K562 (cell line): Measurements from ENCODE around the gene PRKAG1. TPM values are rescaled to one million over a fixed set of nuclear protein-coding genes. Genes with fewer than 3 reads are reported as not detected.

Experiments
- ARNT ChIP-seq, 2 experiments: fragments of 450-650 bp; IDR thresholded peaks; 2 replicates each; pipeline ENCODE4 v1.6.1; 2016; ENCODE audit warnings: mild to moderate bottlenecking in 1 of 2
- BACH1 ChIP-seq: fragments of 200-800 bp; sonication (Bioruptor generic); IDR thresholded peaks from 2 replicates; pipeline ENCODE4 v1.6.1; 2016; ENCODE audit warnings: missing genetic modification characterization, missing compliant biosample characterization
- BDP1 ChIP-seq: IDR thresholded peaks from 3 replicates; pipeline ENCODE4 v1.6.1; 2011; ENCODE audit not compliant: insufficient read length, insufficient read depth
- C11orf30 ChIP-seq: fragments of 450-650 bp; IDR thresholded peaks from 2 replicates; pipeline ENCODE4 v1.6.1; 2016; ENCODE audit warnings: low read depth, mild to moderate bottlenecking
- EWSR1 ChIP-seq: fragments of 450-650 bp; IDR thresholded peaks from 2 replicates; pipeline ENCODE4 v1.6.1; 2018; ENCODE audit warnings: borderline replicate concordance, mild to moderate bottlenecking, low read depth, moderate library complexity; ENCODE audit not compliant: partially characterized antibody
- FOSL1 ChIP-seq: fragments of 200-800 bp; sonication (Bioruptor generic); conservative IDR thresholded peaks from 2 replicates; pipeline ENCODE4 v1.6.1; 2016; ENCODE audit warnings: missing genetic modification characterization, missing compliant biosample characterization
- GABPB1 ChIP-seq: sonication (generic); formaldehyde crosslinking; IDR thresholded peaks from 2 replicates; pipeline ENCODE4 v1.8.0; 2022; ENCODE audit warnings: mild to moderate bottlenecking, missing genetic modification reagents
- HEY1 ChIP-seq: fragments of 250-450 bp; sonication (Bioruptor Pico); IDR thresholded peaks from 2 replicates; pipeline ENCODE4 v1.5.0; 2020; ENCODE audit warnings: mild to moderate bottlenecking, moderate library complexity, borderline replicate concordance
- JUND ChIP-seq, 2 experiments: IDR thresholded peaks; 2 replicates in 1 of 2; 3 replicates in 1 of 2; pipeline ENCODE4 v1.6.1; 2011; ENCODE audit warnings: borderline replicate concordance in 2 of 2, low read depth in 2 of 2, low read length in 2 of 2, improper control_type of control experiment in 1 of 2, missing biosample characterization in 1 of 2, missing genetic modification characterization in 1 of 2, missing genetic modification reagents in 1 of 2
- L3MBTL2 ChIP-seq: fragments of 450-650 bp; IDR thresholded peaks from 2 replicates; pipeline ENCODE4 v1.6.1; 2016; ENCODE audit warnings: mild to moderate bottlenecking, moderate library complexity
- LARP7 ChIP-seq: fragments of 450-650 bp; IDR thresholded peaks from 2 replicates; pipeline ENCODE4 v1.6.1; 2016
- MBD2 ChIP-seq: sonication (generic); IDR thresholded peaks from 2 replicates; pipeline ENCODE4 v1.6.1; 2016; ENCODE audit warnings: low read depth, borderline replicate concordance
- MYC ChIP-seq, 2 experiments: fragments of 250-450 bp in 1 of 2; sonication (Bioruptor Pico) in 1 of 2; IDR thresholded peaks; 2 replicates each; pipeline versions ENCODE4 v1.5.1 to v1.6.1; 2012 to 2021; ENCODE audit warnings: low read depth in 2 of 2, borderline replicate concordance in 1 of 2, improper control_type of control experiment in 1 of 2, low read length in 1 of 2, mild to moderate bottlenecking in 1 of 2, moderate library complexity in 1 of 2
- NR2C2 ChIP-seq, 2 experiments: fragments of 200-800 bp in 1 of 2; sonication (Bioruptor generic) in 1 of 2; sonication (generic) in 1 of 2; formaldehyde crosslinking in 1 of 2; IDR thresholded peaks; 2 replicates each; pipeline versions ENCODE4 v1.6.1 to v1.8.0; 2016 to 2022; ENCODE audit warnings: mild to moderate bottlenecking in 1 of 2, missing compliant biosample characterization in 1 of 2, missing genetic modification characterization in 1 of 2, missing genetic modification reagents in 1 of 2
- PHF20 ChIP-seq: fragments of 450-650 bp; IDR thresholded peaks from 2 replicates; pipeline ENCODE4 v1.6.1; 2018; ENCODE audit not compliant: partially characterized antibody
- POLR2H ChIP-seq: IDR thresholded peaks from 2 replicates; pipeline ENCODE4 v1.6.1; 2016; ENCODE audit warnings: missing genetic modification characterization, low read depth, mild to moderate bottlenecking, control low read depth, missing compliant biosample characterization, moderate library complexity
- SMARCC2 ChIP-seq: fragments of 450-650 bp; IDR thresholded peaks from 2 replicates; pipeline ENCODE4 v1.6.1; 2017; ENCODE audit warnings: antibody characterized with exemption, moderate library complexity, mild to moderate bottlenecking, low read depth
- ZKSCAN1 ChIP-seq: fragments of 150-350 bp; IDR thresholded peaks from 2 replicates; pipeline ENCODE4 v1.6.1; 2016; ENCODE audit warnings: low read depth, low read length
- ZNF232 ChIP-seq: sonication (generic); formaldehyde crosslinking; IDR thresholded peaks from 2 replicates; pipeline ENCODE4 v1.8.0; 2022; ENCODE audit warnings: mild to moderate bottlenecking, missing genetic modification reagents
- ZNF253 ChIP-seq: fragments of 250-450 bp; sonication (Bioruptor Pico); conservative IDR thresholded peaks from 2 replicates; pipeline ENCODE4 v1.6.1; 2021; ENCODE audit warnings: mild to moderate bottlenecking
- ZNF644 ChIP-seq: fragments of 200-800 bp; sonication (Bioruptor generic); IDR thresholded peaks from 2 replicates; pipeline ENCODE4 v1.6.1; 2016; ENCODE audit warnings: low read depth, missing genetic modification characterization, missing compliant biosample characterization
- polyA plus RNA-seq, 8 experiments: library from polyadenylated mRNA; depleted of rRNA in 4 of 8; stranded (reverse) in 5 of 8; unstranded in 3 of 8; fragments of >200 nt; fragmentation: Nextera tagmentation in 2 of 8; fragmentation: Illumina TruSeq in 1 of 8; extraction: Ambion mirVana in 2 of 8; extraction: Trizol in 1 of 8; gene quantifications; 2 replicates each; pipeline versions ENCODE4 v1.2.1 to v1.2.3, GENCODE V29; 2011 to 2014; ENCODE audit warnings: inconsistent platforms in 1 of 8, missing spikeins in 1 of 8
- total RNA-seq, 7 experiments: library from RNA; depleted of rRNA in 6 of 7; stranded (reverse); fragments of >200 nt in 6 of 7; fragmentation: Illumina TruSeq in 2 of 7; extraction: Trizol in 2 of 7; gene quantifications; 2 replicates each; pipeline versions ENCODE4 v1.2.1 to v1.2.3, GENCODE V29; 2011 to 2021; ENCODE audit warnings: low replicate concordance in 1 of 7
- TF ChIP-seq, protein P1 (sequence below), 3 experiments: IDR thresholded peaks in 2 of 3; conservative IDR thresholded peaks in 1 of 3; 2 replicates each; pipeline ENCODE4 v1.5.1; 2011 to 2012; ENCODE audit warnings: low read length in 3 of 3, mild to moderate bottlenecking in 3 of 3, control low read depth in 2 of 3, improper control_type of control experiment in 1 of 3, inconsistent platforms in 1 of 3, low read depth in 1 of 3, mixed read lengths in 1 of 3, moderate library complexity in 1 of 3; ENCODE audit not compliant: insufficient read depth in 2 of 3
- TF ChIP-seq, protein P2 (sequence below): fragments of 250-450 bp; sonication (Bioruptor Pico); IDR thresholded peaks from 2 replicates; pipeline ENCODE4 v1.4.0; 2020
- TF ChIP-seq, protein P3 (sequence below): fragments of 450-650 bp; formaldehyde crosslinking; conservative IDR thresholded peaks from 2 replicates; pipeline ENCODE4 v1.4.0; 2022; ENCODE audit warnings: mild to moderate bottlenecking, missing genetic modification characterization

Gene PRKAG1
- total and polyA plus RNA-seq, 9 of the 15 experiments (the other 6 are each of a cell fraction or from before 2014, with no cell fraction given) = 51.1 to 126 (median 79.1) TPM

DNA sequence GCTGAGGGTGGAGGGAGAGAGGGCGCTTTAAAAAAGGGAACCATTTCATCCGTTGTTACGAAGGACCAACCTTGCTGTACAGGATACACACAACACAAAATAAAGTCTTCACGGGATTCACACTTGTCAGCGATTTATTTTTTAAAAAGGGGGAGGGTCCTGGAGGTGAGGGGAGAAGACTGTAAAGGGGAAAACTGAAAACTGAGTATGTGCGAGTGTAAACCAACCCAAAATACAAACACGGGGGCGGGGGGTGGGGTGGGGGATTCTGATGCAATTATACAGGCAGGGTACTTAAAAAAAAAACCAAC lies 499 bp upstream of the PRKAG1 start (continued):
- TF ChIP-seq, protein P1, sequence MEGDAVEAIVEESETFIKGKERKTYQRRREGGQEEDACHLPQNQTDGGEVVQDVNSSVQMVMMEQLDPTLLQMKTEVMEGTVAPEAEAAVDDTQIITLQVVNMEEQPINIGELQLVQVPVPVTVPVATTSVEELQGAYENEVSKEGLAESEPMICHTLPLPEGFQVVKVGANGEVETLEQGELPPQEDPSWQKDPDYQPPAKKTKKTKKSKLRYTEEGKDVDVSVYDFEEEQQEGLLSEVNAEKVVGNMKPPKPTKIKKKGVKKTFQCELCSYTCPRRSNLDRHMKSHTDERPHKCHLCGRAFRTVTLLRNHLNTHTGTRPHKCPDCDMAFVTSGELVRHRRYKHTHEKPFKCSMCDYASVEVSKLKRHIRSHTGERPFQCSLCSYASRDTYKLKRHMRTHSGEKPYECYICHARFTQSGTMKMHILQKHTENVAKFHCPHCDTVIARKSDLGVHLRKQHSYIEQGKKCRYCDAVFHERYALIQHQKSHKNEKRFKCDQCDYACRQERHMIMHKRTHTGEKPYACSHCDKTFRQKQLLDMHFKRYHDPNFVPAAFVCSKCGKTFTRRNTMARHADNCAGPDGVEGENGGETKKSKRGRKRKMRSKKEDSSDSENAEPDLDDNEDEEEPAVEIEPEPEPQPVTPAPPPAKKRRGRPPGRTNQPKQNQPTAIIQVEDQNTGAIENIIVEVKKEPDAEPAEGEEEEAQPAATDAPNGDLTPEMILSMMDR (IDR thresholded peaks at IDR 0.05 in 2 of 3, conservative IDR thresholded peaks at IDR 0.05 in 1 of 3; ENCODE audit: insufficient read depth in 2 of 3, low read depth in 1 of 3, low read length in 3 of 3) = no peak
- TF ChIP-seq EWSR1 (no peak), BACH1 (tag) (0 out of 2 replicates have a peak, but pooled peaks have one; percentile 35), HEY1 (CRISPR knock-in tag) (no peak), ZKSCAN1 (no peak), ARNT (IDR thresholded peaks at IDR 0.05) (peak in 1 of 2 experiments; percentile 57; a peak in 1 of 4 replicates), ZNF644 (tag) (0 out of 2 replicates have a peak, but pooled peaks have one; percentile 10), C11orf30 (peak; percentile 71), PHF20 (no peak), SMARCC2 (no peak), LARP7 (no peak), FOSL1 (tag) (peak; percentile 40; the same call in 1 of the 2 replicates), GABPB1 (CRISPR knock-in tag) (no peak), MYC (IDR thresholded peaks at IDR 0.05; ENCODE audit: low read depth, low read length) (no peak), MYC (CRISPR knock-in tag; IDR thresholded peaks at IDR 0.05; ENCODE audit: borderline replicate concordance, low read depth) (no peak), MBD2 (no peak), ZNF232 (CRISPR knock-in tag) (no peak), BDP1 (no peak), POLR2H (tag) (peak; percentile 83), L3MBTL2 (0 out of 2 replicates have a peak, but pooled peaks have one; percentile 7), NR2C2 (CRISPR knock-in tag; IDR thresholded peaks at IDR 0.05) (no peak), NR2C2 (tag; IDR thresholded peaks at IDR 0.05) (0 out of 2 replicates have a peak, but pooled peaks have one; percentile 2), ZNF253 (CRISPR knock-in tag) (no peak), JUND (IDR thresholded peaks at IDR 0.05; ENCODE audit: borderline replicate concordance, low read depth, low read length) (no peak), JUND (tag; IDR thresholded peaks at IDR 0.05; ENCODE audit: borderline replicate concordance, low read depth, low read length) (no peak)
- TF ChIP-seq, protein P2, sequence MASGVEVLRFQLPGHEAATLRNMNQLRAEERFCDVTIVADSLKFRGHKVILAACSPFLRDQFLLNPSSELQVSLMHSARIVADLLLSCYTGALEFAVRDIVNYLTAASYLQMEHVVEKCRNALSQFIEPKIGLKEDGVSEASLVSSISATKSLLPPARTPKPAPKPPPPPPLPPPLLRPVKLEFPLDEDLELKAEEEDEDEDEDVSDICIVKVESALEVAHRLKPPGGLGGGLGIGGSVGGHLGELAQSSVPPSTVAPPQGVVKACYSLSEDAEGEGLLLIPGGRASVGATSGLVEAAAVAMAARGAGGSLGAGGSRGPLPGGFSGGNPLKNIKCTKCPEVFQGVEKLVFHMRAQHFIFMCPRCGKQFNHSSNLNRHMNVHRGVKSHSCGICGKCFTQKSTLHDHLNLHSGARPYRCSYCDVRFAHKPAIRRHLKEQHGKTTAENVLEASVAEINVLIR = no peak
- TF ChIP-seq, protein P3, sequence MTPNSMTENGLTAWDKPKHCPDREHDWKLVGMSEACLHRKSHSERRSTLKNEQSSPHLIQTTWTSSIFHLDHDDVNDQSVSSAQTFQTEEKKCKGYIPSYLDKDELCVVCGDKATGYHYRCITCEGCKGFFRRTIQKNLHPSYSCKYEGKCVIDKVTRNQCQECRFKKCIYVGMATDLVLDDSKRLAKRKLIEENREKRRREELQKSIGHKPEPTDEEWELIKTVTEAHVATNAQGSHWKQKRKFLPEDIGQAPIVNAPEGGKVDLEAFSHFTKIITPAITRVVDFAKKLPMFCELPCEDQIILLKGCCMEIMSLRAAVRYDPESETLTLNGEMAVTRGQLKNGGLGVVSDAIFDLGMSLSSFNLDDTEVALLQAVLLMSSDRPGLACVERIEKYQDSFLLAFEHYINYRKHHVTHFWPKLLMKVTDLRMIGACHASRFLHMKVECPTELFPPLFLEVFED = no peak
